Common myeloid progenitor, CD34-positive (primary cell): Measurements from ENCODE around the gene ERP29.
"Not testable (repeated sequence)": the region's sequence is repeated elsewhere in the genome, so short reads cannot be mapped to it uniquely, and the experiment has no call there.

Experiments
- CTCF ChIA-PET: fragments of 350-600 bp; sonication (Branson Sonifier 250); formaldehyde crosslinking; loops from one replicate; lab custom pipeline; 2021; ENCODE audit warnings: antibody characterized with exemption; lab: Charles Lee
- POLR2A ChIA-PET: fragments of 350-600 bp; sonication (Branson Sonifier 250); formaldehyde crosslinking; loops from one replicate; lab custom pipeline; 2021; ENCODE audit warnings: antibody characterized with exemption; lab: Charles Lee
- DNase-seq, 3 donors: peaks; one replicate each; pipeline versions ENCODE4 v3.0.0 to v3.0.0-alpha.2; 2013
- H3K27ac ChIP-seq, 2 experiments: 1 replicate in 1 of 2; 2 replicates in 1 of 2; pipeline ENCODE4 v1.7.0; 2013; ENCODE audit warnings: inconsistent platforms in 2 of 2, low read length in 2 of 2, mild to moderate bottlenecking in 2 of 2, low read depth in 1 of 2, moderate library complexity in 1 of 2; ENCODE audit not compliant: severe bottlenecking in 2 of 2, insufficient read depth in 1 of 2, poor library complexity in 1 of 2
- H3K27me3 ChIP-seq, 5 experiments: replicated peaks in 2 of 5; 1 replicate in 3 of 5; 2 replicates in 2 of 5; pipeline versions ENCODE4 v1.6.1 to v1.7.0; 2013; ENCODE audit warnings: low read length in 4 of 5, mild to moderate bottlenecking in 2 of 5, moderate library complexity in 2 of 5, inconsistent platforms in 1 of 5; ENCODE audit not compliant: insufficient read depth in 5 of 5, control insufficient read depth in 4 of 5
- H3K36me3 ChIP-seq, 4 experiments: 1 replicate in 2 of 4; 2 replicates in 2 of 4; pipeline versions ENCODE4 v1.6.1 to v1.7.0; 2013; ENCODE audit warnings: low read length in 3 of 4, control low read depth in 1 of 4, mild to moderate bottlenecking in 1 of 4; ENCODE audit not compliant: control insufficient read depth in 4 of 4, insufficient read depth in 4 of 4
- H3K4me1 ChIP-seq, 4 experiments: 1 replicate in 3 of 4; 2 replicates in 1 of 4; pipeline versions ENCODE4 v1.6.1 to v1.7.1; 2013; ENCODE audit warnings: low read length in 3 of 4, mild to moderate bottlenecking in 3 of 4, control low read depth in 1 of 4, inconsistent platforms in 1 of 4, moderate library complexity in 1 of 4; ENCODE audit not compliant: control insufficient read depth in 4 of 4, insufficient read depth in 4 of 4; ENCODE audit errors: control extremely low read depth in 1 of 4
- H3K4me3 ChIP-seq, 7 experiments: 1 replicate in 4 of 7; 2 replicates in 3 of 7; pipeline versions ENCODE4 v1.5.1 to v1.7.0; 2013; ENCODE audit warnings: mild to moderate bottlenecking in 7 of 7, low read length in 6 of 7, moderate library complexity in 6 of 7, inconsistent platforms in 2 of 7, low read depth in 2 of 7, control low read depth in 1 of 7; ENCODE audit not compliant: insufficient read depth in 4 of 7, control insufficient read depth in 1 of 7; ENCODE audit errors: extremely low read depth in 1 of 7
- H3K9me3 ChIP-seq, 5 experiments: 1 replicate in 4 of 5; 2 replicates in 1 of 5; pipeline versions ENCODE4 v1.6.1 to v1.7.1; 2013; ENCODE audit warnings: low read length in 4 of 5, mild to moderate bottlenecking in 2 of 5, inconsistent platforms in 1 of 5, low read depth in 1 of 5, moderate library complexity in 1 of 5; ENCODE audit not compliant: control insufficient read depth in 4 of 5, insufficient read depth in 2 of 5; ENCODE audit errors: control extremely low read depth in 1 of 5
- WGBS: methylation state at CpG from one replicate; pipeline ENCODE4 v1.1.5; 2013; ENCODE audit not compliant: insufficient coverage; 5-methylcytosine and 5-hydroxymethylcytosine counted together

The ERP29 gene

GRCh38 chr12:111993292-111994150, 19.7 kb upstream of the ERP29 start:
- Histone ChIP-seq H3K36me3 (no peaks in the 10 kb centered on the region), H3K4me3 (no peak overlapping the region), H3K4me1 (peaks cover 0 to 9% (median 1%) of the 10 kb centered on the region in 4 experiments), H3K27me3 (peaks cover 0 to 15% (median 0%) of the 10 kb centered on the region in 5 experiments), H3K9me3 (no peaks in the 10 kb centered on the region), H3K27ac (no peak overlapping the region)
- 100% methylated on average over 1 of the region's 2 CpGs for WGBS
- ChIA-PET CTCF (no interaction called here), POLR2A (interaction anchor here (0.6 kb wide), 1 partner anchor 191 kb away, joined by 5 read pairs; no protein-coding TSS in a partner anchor)
- no peak for DNase-seq

- H3K9me3 ChIP-seq, H3K36me3 ChIP-seq, H3K4me1 ChIP-seq, H3K4me3 ChIP-seq: not testable (repeated sequence)
- peaks cover 0 to 15% (median 0%) of the 10 kb centered on the region in 5 experiments for H3K27me3 ChIP-seq
- ChIA-PET CTCF (interaction anchor here (1.3 kb wide), 1 partner anchor 15 kb away, joined by 3 read pairs; no protein-coding TSS in a partner anchor), POLR2A (interaction anchor here (0.6 kb wide), 1 partner anchor 192 kb away, joined by 5 read pairs; no protein-coding TSS in a partner anchor)
- DNase-seq, result peak in 1 of 3 donors; percentile 46
- 90% methylated on average over 2 of the region's 17 CpGs for WGBS
- H3K27ac ChIP-seq, result peak overlapping the region in 1 of 2 experiments; percentile 25
These were observed 18.8 kb upstream of the ERP29 start for GRCh38 chr12:111994211-111995111.

- Histone ChIP-seq H3K4me3 (no peak overlapping the region), H3K9me3 (no peaks in the 10 kb centered on the region), H3K27me3 (peaks cover 0 to 23% (median 4%) of the 10 kb centered on the region in 5 experiments), H3K27ac (no peak overlapping the region), H3K4me1 (peaks cover 0 to 9% (median 1%) of the 10 kb centered on the region in 4 experiments), H3K36me3 (no peaks in the 10 kb centered on the region)
- WGBS, result 100% methylated on average over 1 of the region's 1 CpG
- ChIA-PET POLR2A (no interaction called here), CTCF (interaction anchor here (1.3 kb wide), 1 partner anchor 14 kb away, joined by 3 read pairs; no protein-coding TSS in a partner anchor)
- DNase-seq, result no peak
These were observed 17.3 kb upstream of the ERP29 start for GRCh38 chr12:111995782-111996480.

GRCh38 chr12:111997300-111997699, 15.9 kb upstream of the ERP29 start:
- Histone ChIP-seq H3K9me3 (no peaks in the 10 kb centered on the region), H3K4me3 (no peak overlapping the region), H3K4me1 (peaks cover 6 to 14% (median 10%) of the 10 kb centered on the region in 4 experiments), H3K27ac (no peak overlapping the region), H3K36me3 (no peaks in the 10 kb centered on the region), H3K27me3 (peaks cover 0 to 23% (median 4%) of the 10 kb centered on the region in 5 experiments)
- ChIA-PET CTCF (no interaction called here), POLR2A (no interaction called here)
- DNase-seq, result no peak
- WGBS, result 100% methylated on average over 1 of the region's 2 CpGs

DNA sequence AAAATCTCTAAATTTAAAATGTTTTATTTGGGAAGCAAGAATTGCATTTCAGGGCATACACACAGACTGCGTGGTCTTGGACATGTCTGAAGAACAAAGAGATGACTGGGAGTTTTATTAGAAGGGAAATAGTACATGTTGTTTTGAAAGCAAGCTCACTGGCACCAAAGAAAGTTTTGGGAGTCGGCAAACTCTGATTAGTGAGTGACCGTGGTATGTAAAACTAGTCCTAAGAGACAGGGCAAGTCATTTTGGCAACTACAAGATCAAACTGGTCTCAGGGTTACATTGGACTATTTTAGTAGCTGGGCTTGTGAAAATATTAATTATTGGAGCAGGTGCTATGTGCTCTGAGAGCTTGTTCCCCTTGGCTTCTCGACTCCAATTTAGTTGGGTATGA, 15.2 kb upstream of the ERP29 start:
- no peak overlapping the region for H3K27ac ChIP-seq
- 100% methylated on average over 3 of the region's 4 CpGs for WGBS

DNA sequence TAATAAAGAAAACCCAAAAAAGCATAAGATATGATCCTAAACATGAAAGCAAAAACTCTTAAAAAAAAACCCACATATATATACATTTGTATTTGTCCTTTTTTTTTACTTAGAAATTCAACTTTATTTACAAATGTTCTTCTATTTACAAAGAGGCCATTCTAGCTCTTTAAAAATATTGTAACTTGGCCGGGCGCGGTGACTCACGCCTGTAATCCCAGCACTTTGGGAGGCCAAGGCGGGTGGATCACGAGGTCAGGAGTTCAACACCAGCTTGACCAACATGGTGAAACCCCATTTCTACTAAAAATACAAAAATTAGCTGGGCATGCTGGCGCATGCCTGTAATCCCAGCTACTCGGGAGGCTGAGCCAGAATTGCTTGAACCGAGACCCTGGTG, 14.1 kb upstream of the ERP29 start:
- H3K4me3 ChIP-seq, H3K9me3 ChIP-seq, H3K27ac ChIP-seq, DNase-seq, CTCF ChIA-PET, H3K36me3 ChIP-seq: not testable (repeated sequence)
- peaks cover 0 to 23% (median 4%) of the 10 kb centered on the region in 5 experiments for H3K27me3 ChIP-seq
- 99% methylated on average over 9 of the region's 9 CpGs for whole genome bisulfite sequencing
- peaks cover 7 to 19% (median 12%) of the 10 kb centered on the region in 4 experiments for H3K4me1 ChIP-seq
- POLR2A ChIA-PET, result interaction anchor here (0.6 kb wide), 1 partner anchor 11 kb away, joined by 3 read pairs; no protein-coding TSS in a partner anchor

More for the DNA sequence above, 15.2 kb upstream of the ERP29 start:
- peaks cover 0 to 21% (median 4%) of the 10 kb centered on the region in 5 experiments for H3K27me3 ChIP-seq
- H3K9me3 ChIP-seq, result no peaks in the 10 kb centered on the region
- no peaks in the 10 kb centered on the region for H3K36me3 ChIP-seq
- ChIA-PET POLR2A (no interaction called here), CTCF (interaction anchor here (1.1 kb wide), 1 partner anchor 15 kb away, joined by 3 read pairs; the partner anchor contains the start of genes ERP29 and TMEM116)
- no peak for DNase-seq
- no peak overlapping the region for H3K4me3 ChIP-seq
- peaks cover 7 to 20% (median 12%) of the 10 kb centered on the region in 4 experiments for H3K4me1 ChIP-seq
